IMR-90 (cell line): ENCODE measurements around the gene RNF181. TPM values are rescaled to one million over a fixed set of nuclear protein-coding genes. Genes with fewer than 3 reads are reported as not detected.

ENCODE experiments used
- ATAC-seq: fragments of 200-7000 bp; cut with Tn5 transposase; 2 replicates; pipeline ENCODE4 v1.9.1; 2020; ENCODE audit warnings: low read depth, mild to moderate bottlenecking, moderate library complexity
- BruUV-seq: library from RNA; stranded (reverse); fragments of 400-500 nt; replicated peaks from 2 replicates; lab custom pipeline; 2021; lab: Mats Ljungman, UMichigan
- CTCF ChIA-PET: fragments of 300-600 bp; formaldehyde crosslinking; extraction: SDS; loops from one replicate; lab custom pipeline; 2021; ENCODE audit warnings: antibody characterized with exemption; lab: Yijun Ruan, JAX
- POLR2A ChIA-PET: fragments of 300-600 bp; sonication (Branson Sonifier 250); formaldehyde crosslinking; loops from one replicate; lab custom pipeline; 2022; ENCODE audit warnings: antibody characterized with exemption; ENCODE audit not compliant: unreplicated experiment; lab: Charles Lee
- DNase-seq: peaks from one replicate; pipeline ENCODE4 v3.0.0; 2013
- H2AFZ ChIP-seq: replicated peaks from 2 replicates; pipeline ENCODE3; 2013; ENCODE audit warnings: low read length, mild to moderate bottlenecking; ENCODE audit not compliant: poor library complexity
- H2AK5ac ChIP-seq: 2 replicates; pipeline ENCODE4 v1.6.1; 2013; ENCODE audit warnings: low read depth, low read length, inconsistent platforms
- H2AK9ac ChIP-seq: replicated peaks from 2 replicates; pipeline ENCODE3; 2013; ENCODE audit warnings: mild to moderate bottlenecking, low read depth, low read length, moderate library complexity; ENCODE audit not compliant: poor library complexity
- H2BK120ac ChIP-seq: 2 replicates; pipeline ENCODE4 v1.6.1; 2013; ENCODE audit warnings: low read depth, low read length, inconsistent platforms
- H2BK15ac ChIP-seq: 3 replicates; pipeline ENCODE4 v1.6.1; 2013; ENCODE audit warnings: low read depth, low read length, inconsistent platforms
- H2BK20ac ChIP-seq: 2 replicates; pipeline ENCODE4 v1.6.1; 2013; ENCODE audit warnings: low read depth, mild to moderate bottlenecking, inconsistent platforms, low read length, moderate library complexity
- H2BK5ac ChIP-seq: 2 replicates; pipeline ENCODE4 v1.6.1; 2013; ENCODE audit warnings: mild to moderate bottlenecking, low read depth, low read length, inconsistent platforms; ENCODE audit not compliant: poor library complexity, severe bottlenecking
- H3K14ac ChIP-seq: replicated peaks from 2 replicates; pipeline ENCODE4 v1.6.1; 2013; ENCODE audit warnings: low read depth, low read length, inconsistent platforms
- H3K18ac ChIP-seq: 2 replicates; pipeline ENCODE4 v1.6.1; 2013; ENCODE audit warnings: low read depth, low read length, control low read depth
- H3K23ac ChIP-seq: 2 replicates; pipeline ENCODE4 v1.6.1; 2013; ENCODE audit warnings: low read depth, low read length, inconsistent platforms
- H3K27ac ChIP-seq: 2 replicates; pipeline ENCODE4 v1.5.1; 2013; ENCODE audit warnings: mild to moderate bottlenecking, control low read depth, low read length; ENCODE audit not compliant: insufficient read depth
- H3K27me3 ChIP-seq: 2 replicates; pipeline ENCODE4 v1.6.1; 2013; ENCODE audit warnings: low read length; ENCODE audit not compliant: control insufficient read depth, insufficient read depth
- H3K36me3 ChIP-seq: 2 replicates; pipeline ENCODE4 v1.6.1; 2013; ENCODE audit warnings: low read length, mixed read lengths; ENCODE audit not compliant: control insufficient read depth, insufficient read depth
- H3K4ac ChIP-seq: 2 replicates; pipeline ENCODE4 v1.6.1; 2013; ENCODE audit warnings: low read depth, low read length, inconsistent platforms
- H3K4me1 ChIP-seq: 2 replicates; pipeline ENCODE4 v1.6.1; 2013; ENCODE audit warnings: low read length, mixed read lengths; ENCODE audit not compliant: control insufficient read depth, insufficient read depth
- H3K4me2 ChIP-seq: 2 replicates; pipeline ENCODE4 v1.6.1; 2013; ENCODE audit warnings: low read depth, mild to moderate bottlenecking, control low read depth, low read length, moderate library complexity
- H3K4me3 ChIP-seq: 2 replicates; pipeline ENCODE4 v1.5.1; 2013; ENCODE audit warnings: low read depth, mild to moderate bottlenecking, control low read depth, low read length, moderate library complexity; ENCODE audit not compliant: insufficient read depth
- H3K56ac ChIP-seq: 2 replicates; pipeline ENCODE4 v1.6.1; 2013; ENCODE audit warnings: low read length, inconsistent platforms; ENCODE audit not compliant: insufficient read depth; ENCODE audit errors: extremely low read depth
- H3K79me1 ChIP-seq, 2 experiments: 2 replicates each; pipeline ENCODE4 v1.6.1; 2013; ENCODE audit warnings: low read length in 2 of 2, inconsistent platforms in 1 of 2, low read depth in 1 of 2
- H3K9ac ChIP-seq: 2 replicates; pipeline ENCODE4 v1.6.1; 2013; ENCODE audit warnings: low read depth, low read length, control low read depth
- H3K9me1 ChIP-seq: 2 replicates; pipeline ENCODE4 v1.6.1; 2013; ENCODE audit warnings: low read length, inconsistent platforms; ENCODE audit not compliant: insufficient read depth
- H3K9me3 ChIP-seq: 2 replicates; pipeline ENCODE4 v1.6.1; 2013; ENCODE audit warnings: low read length; ENCODE audit not compliant: control insufficient read depth, insufficient read depth
- H4K20me1 ChIP-seq: 2 replicates; pipeline ENCODE4 v1.6.1; 2013; ENCODE audit warnings: low read length, inconsistent platforms; ENCODE audit not compliant: insufficient read depth
- H4K5ac ChIP-seq: 2 replicates; pipeline ENCODE4 v1.6.1; 2013; ENCODE audit warnings: mild to moderate bottlenecking, low read depth, low read length, control low read depth
- H4K8ac ChIP-seq, 2 experiments: 2 replicates each; pipeline ENCODE4 v1.6.1; 2013; ENCODE audit warnings: low read depth in 2 of 2, low read length in 2 of 2, control low read depth in 1 of 2, inconsistent platforms in 1 of 2
- H4K91ac ChIP-seq: 2 replicates; pipeline ENCODE4 v1.6.1; 2013; ENCODE audit warnings: low read depth, low read length, inconsistent platforms; ENCODE audit not compliant: insufficient read depth
- BHLHE40 ChIP-seq: fragments of 150-350 bp; IDR thresholded peaks from 2 replicates; pipeline ENCODE4 v1.6.1; 2016; ENCODE audit warnings: mild to moderate bottlenecking, low read depth, low read length
- CHD1 ChIP-seq: IDR thresholded peaks from 2 replicates; pipeline ENCODE4 v1.6.1; 2012; ENCODE audit warnings: low read depth, low read length, improper control_type of control experiment
- FOS ChIP-seq: fragments of 150-350 bp; IDR thresholded peaks from 2 replicates; pipeline ENCODE4 v1.6.1; 2016; ENCODE audit warnings: low read depth, low read length
- MAFK ChIP-seq: IDR thresholded peaks from 2 replicates; pipeline ENCODE4 v1.6.1; 2012; ENCODE audit warnings: low read depth, low read length, improper control_type of control experiment
- MAZ ChIP-seq: IDR thresholded peaks from 2 replicates; pipeline ENCODE4 v1.6.1; 2012; ENCODE audit warnings: low read depth, mild to moderate bottlenecking, low read length, improper control_type of control experiment, moderate library complexity, borderline replicate concordance
- MXI1 ChIP-seq: IDR thresholded peaks from 2 replicates; pipeline ENCODE4 v1.6.1; 2012; ENCODE audit warnings: low read depth, mild to moderate bottlenecking, low read length, moderate library complexity, borderline replicate concordance
- NFE2L2 ChIP-seq: fragments of 150-350 bp; IDR thresholded peaks from 2 replicates; pipeline ENCODE4 v1.6.1; 2016; ENCODE audit warnings: low read depth, mild to moderate bottlenecking, low read length
- POLR2A ChIP-seq: IDR thresholded peaks from 2 replicates; pipeline ENCODE4 v1.6.1; 2012; ENCODE audit warnings: mild to moderate bottlenecking, low read depth, low read length
- RAD21 ChIP-seq: IDR thresholded peaks from 2 replicates; pipeline ENCODE4 v1.6.1; 2012; ENCODE audit warnings: low read length, improper control_type of control experiment
- RCOR1 ChIP-seq: IDR thresholded peaks from 2 replicates; pipeline ENCODE4 v1.6.1; 2012; ENCODE audit warnings: mild to moderate bottlenecking, low read length, improper control_type of control experiment; ENCODE audit not compliant: insufficient replicate concordance
- RFX5 ChIP-seq: IDR thresholded peaks from 2 replicates; pipeline ENCODE4 v1.8.0; 2012; ENCODE audit warnings: low read depth, mild to moderate bottlenecking, low read length, moderate library complexity
- SMC3 ChIP-seq: fragments of 150-350 bp; IDR thresholded peaks from 2 replicates; pipeline ENCODE4 v1.6.1; 2016; ENCODE audit warnings: low read depth, mild to moderate bottlenecking, antibody characterized with exemption, low read length, moderate library complexity
- WGBS, 2 experiments: methylation state at CpG; one replicate each; pipeline versions ENCODE4 v1.1.5 to v1.1.7; 2013; ENCODE audit warnings: missing lambda C conversion rate in 2 of 2; ENCODE audit not compliant: insufficient read length in 1 of 2; ENCODE audit errors: extremely low coverage in 2 of 2; 5-methylcytosine and 5-hydroxymethylcytosine counted together
- dilution Hi-C: fragments of 300-500 bp; cut with HindIII; formaldehyde crosslinking; loops from one replicate; pipeline ENCODE4 v1.14.3; 2018; ENCODE audit warnings: low sequenced_read_pairs; ENCODE audit not compliant: unreplicated experiment
- in situ Hi-C: fragments of 300-500 bp; cut with MboI; formaldehyde crosslinking; loops from 3 replicates; pipeline ENCODE4 v1.14.3; 2019; ENCODE audit warnings: low sequenced_read_pairs, inconsistent platforms, mixed read lengths
- intact Hi-C: fragments of 100-400 bp; cut with micrococcal nuclease; formaldehyde crosslinking; loops from 2 replicates; pipeline ENCODE4 v1.10.0; 2022
- polyA plus RNA-seq, 3 experiments: library from polyadenylated mRNA; depleted of rRNA; stranded (reverse); fragments of >200 nt; gene quantifications; 2 replicates each; pipeline ENCODE4 v1.2.3, GENCODE V29; 2012; ENCODE audit warnings: low replicate concordance in 1 of 3
- total RNA-seq: library from RNA; depleted of rRNA; stranded (reverse); fragments of >200 nt; gene quantifications from 2 replicates; pipeline ENCODE4 v1.2.3, GENCODE V29; 2012
- TF ChIP-seq, protein P1 (sequence below): fragments of 150-350 bp; IDR thresholded peaks from 2 replicates; pipeline ENCODE4 v1.6.1; 2017; ENCODE audit warnings: mild to moderate bottlenecking, antibody characterized with exemption, low read length, low read depth
- TF ChIP-seq, protein P2 (sequence below): conservative IDR thresholded peaks from 2 replicates; pipeline ENCODE4 v1.5.1; 2012; ENCODE audit warnings: mild to moderate bottlenecking, low read depth, low read length, improper control_type of control experiment
- TF ChIP-seq, protein P3 (sequence below): fragments of 150-350 bp; IDR thresholded peaks from 2 replicates; pipeline ENCODE4 v1.6.1; 2016; ENCODE audit warnings: low read depth, mild to moderate bottlenecking, low read length, moderate library complexity, borderline replicate concordance

Gene RNF181
- total and polyA plus RNA-seq, 2 of the 4 experiments (the other 2 are of a cell fraction), result 438 to 498 TPM

DNA sequence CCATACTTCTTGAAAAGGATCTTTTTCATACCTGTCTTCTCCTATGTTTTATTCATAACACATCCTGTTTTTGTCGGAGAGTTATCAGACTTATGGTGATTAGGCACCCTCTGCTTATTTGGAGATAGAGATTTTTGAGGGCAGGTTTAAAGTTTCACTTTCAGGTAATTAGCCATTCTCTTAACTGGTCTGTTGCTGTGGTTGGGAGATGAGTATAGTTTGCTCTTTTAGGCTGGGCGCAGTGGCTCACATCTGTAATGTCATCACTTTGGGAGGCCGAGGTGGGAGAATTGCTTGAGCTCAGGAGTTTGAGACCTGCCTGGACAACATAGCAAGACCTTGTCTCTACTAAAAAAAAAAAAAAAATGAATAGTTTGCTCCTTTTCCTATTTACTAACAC, 47.2 kb downstream of the RNF181 start:
- in situ Hi-C loops, result no loop called here
- H3K4me3 ChIP-seq, result no peak overlapping the region
- no peak overlapping the region for H2BK120ac ChIP-seq
- ATAC-seq (no peak), DNase-seq (no peak)
- H4K20me1 ChIP-seq, result no peaks in the 10 kb centered on the region
- ChIA-PET CTCF (interaction anchor here (0.7 kb wide), 1 partner anchor 131 kb away, joined by 6 read pairs; no protein-coding TSS in a partner anchor), POLR2A (interaction anchor here (0.6 kb wide), 1 partner anchor 38 kb away, joined by 3 read pairs; no protein-coding TSS in a partner anchor)
- H2BK20ac ChIP-seq, result no peak overlapping the region
- no peak overlapping the region for H4K8ac ChIP-seq
- dilution Hi-C loops, result no loop called here
- no peak overlapping the region for H2BK15ac ChIP-seq
- no peaks in the 10 kb centered on the region for H3K4me1 ChIP-seq
- TF ChIP-seq FOS (no peak), NFE2L2 (no peak), BHLHE40 (no peak), RAD21 (no peak), RFX5 (no peak), MAFK (no peak), RCOR1 (no peak), SMC3 (no peak), MXI1 (no peak), POLR2A (no peak), CHD1 (no peak), MAZ (no peak)
- TF ChIP-seq, protein P1, sequence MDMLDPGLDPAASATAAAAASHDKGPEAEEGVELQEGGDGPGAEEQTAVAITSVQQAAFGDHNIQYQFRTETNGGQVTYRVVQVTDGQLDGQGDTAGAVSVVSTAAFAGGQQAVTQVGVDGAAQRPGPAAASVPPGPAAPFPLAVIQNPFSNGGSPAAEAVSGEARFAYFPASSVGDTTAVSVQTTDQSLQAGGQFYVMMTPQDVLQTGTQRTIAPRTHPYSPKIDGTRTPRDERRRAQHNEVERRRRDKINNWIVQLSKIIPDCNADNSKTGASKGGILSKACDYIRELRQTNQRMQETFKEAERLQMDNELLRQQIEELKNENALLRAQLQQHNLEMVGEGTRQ, result no peak
- TF ChIP-seq, protein P2, sequence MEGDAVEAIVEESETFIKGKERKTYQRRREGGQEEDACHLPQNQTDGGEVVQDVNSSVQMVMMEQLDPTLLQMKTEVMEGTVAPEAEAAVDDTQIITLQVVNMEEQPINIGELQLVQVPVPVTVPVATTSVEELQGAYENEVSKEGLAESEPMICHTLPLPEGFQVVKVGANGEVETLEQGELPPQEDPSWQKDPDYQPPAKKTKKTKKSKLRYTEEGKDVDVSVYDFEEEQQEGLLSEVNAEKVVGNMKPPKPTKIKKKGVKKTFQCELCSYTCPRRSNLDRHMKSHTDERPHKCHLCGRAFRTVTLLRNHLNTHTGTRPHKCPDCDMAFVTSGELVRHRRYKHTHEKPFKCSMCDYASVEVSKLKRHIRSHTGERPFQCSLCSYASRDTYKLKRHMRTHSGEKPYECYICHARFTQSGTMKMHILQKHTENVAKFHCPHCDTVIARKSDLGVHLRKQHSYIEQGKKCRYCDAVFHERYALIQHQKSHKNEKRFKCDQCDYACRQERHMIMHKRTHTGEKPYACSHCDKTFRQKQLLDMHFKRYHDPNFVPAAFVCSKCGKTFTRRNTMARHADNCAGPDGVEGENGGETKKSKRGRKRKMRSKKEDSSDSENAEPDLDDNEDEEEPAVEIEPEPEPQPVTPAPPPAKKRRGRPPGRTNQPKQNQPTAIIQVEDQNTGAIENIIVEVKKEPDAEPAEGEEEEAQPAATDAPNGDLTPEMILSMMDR, result no peak
- TF ChIP-seq, protein P3, sequence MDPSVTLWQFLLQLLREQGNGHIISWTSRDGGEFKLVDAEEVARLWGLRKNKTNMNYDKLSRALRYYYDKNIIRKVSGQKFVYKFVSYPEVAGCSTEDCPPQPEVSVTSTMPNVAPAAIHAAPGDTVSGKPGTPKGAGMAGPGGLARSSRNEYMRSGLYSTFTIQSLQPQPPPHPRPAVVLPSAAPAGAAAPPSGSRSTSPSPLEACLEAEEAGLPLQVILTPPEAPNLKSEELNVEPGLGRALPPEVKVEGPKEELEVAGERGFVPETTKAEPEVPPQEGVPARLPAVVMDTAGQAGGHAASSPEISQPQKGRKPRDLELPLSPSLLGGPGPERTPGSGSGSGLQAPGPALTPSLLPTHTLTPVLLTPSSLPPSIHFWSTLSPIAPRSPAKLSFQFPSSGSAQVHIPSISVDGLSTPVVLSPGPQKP, result no peak
- H4K5ac ChIP-seq, result no peak overlapping the region
- H3K9me3 ChIP-seq, result no peaks in the 10 kb centered on the region
- no peak overlapping the region for H4K91ac ChIP-seq
- H3K27ac ChIP-seq, result no peak overlapping the region
- H3K27me3 ChIP-seq, result no peaks in the 10 kb centered on the region
- H3K36me3 ChIP-seq, result peaks cover 61% of the 10 kb centered on the region
- no peak overlapping the region for H3K4me2 ChIP-seq
- H3K79me1 ChIP-seq, result peaks cover 12 to 20% of the 10 kb centered on the region in 2 experiments
- no peak overlapping the region for H3K4ac ChIP-seq
- no peak overlapping the region for H3K23ac ChIP-seq
- no peak overlapping the region for H2AFZ ChIP-seq
- H3K56ac ChIP-seq, result no peak overlapping the region
- H3K18ac ChIP-seq, result no peak overlapping the region
- no CpG with 5 or more reads among the region's 3 CpGs for WGBS, 2 experiments
- intact Hi-C loops, result no loop called here
- no peaks in the 10 kb centered on the region for H3K9me1 ChIP-seq
- BruUV-seq, result no TSS peak
- no peak overlapping the region for H3K9ac ChIP-seq
- no peak overlapping the region for H2AK5ac ChIP-seq
- no peak overlapping the region for H3K14ac ChIP-seq
- no peak overlapping the region for H2AK9ac ChIP-seq
- H2BK5ac ChIP-seq, result no peak overlapping the region
